Transverse colon (tissue), 4 donors: ENCODE data around the gene GRAMD2B. TPM values are rescaled to one million over a fixed set of nuclear protein-coding genes. Genes with fewer than 3 reads are reported as not detected.

Experiments
- DNase-seq: peaks from one replicate; pipeline ENCODE4 v3.0.0-alpha.2; 2019
- H3K27ac ChIP-seq, 4 donors: fragments of 200-600 bp; sonication (generic); 2 replicates each; pipeline ENCODE4 v1.5.1; 2016 to 2018; ENCODE audit warnings: inconsistent platforms in 4 of 4
- H3K27me3 ChIP-seq: fragments of 200-600 bp; sonication (generic); 2 replicates; pipeline ENCODE4 v1.5.1; 2017; ENCODE audit warnings: inconsistent platforms
- H3K36me3 ChIP-seq, 4 donors: fragments of 200-600 bp; sonication (generic); 2 replicates each; pipeline ENCODE4 v1.5.1; 2017 to 2019; ENCODE audit warnings: inconsistent platforms in 4 of 4
- H3K4me1 ChIP-seq, 4 donors: fragments of 200-600 bp; sonication (generic); 2 replicates each; pipeline ENCODE4 v1.5.1; 2017 to 2020; ENCODE audit warnings: inconsistent platforms in 4 of 4
- H3K4me3 ChIP-seq, 4 donors: fragments of 200-600 bp; sonication (generic); 1 replicate in 1 of 4; 2 replicates in 3 of 4; pipeline versions ENCODE4 v1.5.1 to v1.6.1; 2017 to 2019; ENCODE audit warnings: inconsistent platforms in 4 of 4
- H3K9me3 ChIP-seq, 2 donors: fragments of 200-600 bp; sonication (generic); 2 replicates each; pipeline ENCODE4 v1.5.1; 2017 to 2019; ENCODE audit warnings: inconsistent platforms in 2 of 2
- CTCF ChIP-seq, 5 experiments: fragments of 200-600 bp in 3 of 5; fragments of 450-650 bp in 2 of 5; sonication (generic) in 3 of 5; IDR thresholded peaks; 1 replicate in 2 of 5; 2 replicates in 3 of 5; pipeline ENCODE4 v1.5.1; 2016 to 2017; ENCODE audit warnings: antibody characterized with exemption in 5 of 5, inconsistent platforms in 3 of 5, mild to moderate bottlenecking in 2 of 5, moderate library complexity in 1 of 5
- EP300 ChIP-seq: sonication (generic); formaldehyde crosslinking; IDR thresholded peaks from one replicate; pipeline ENCODE4 v1.6.1; 2017; ENCODE audit warnings: antibody characterized with exemption, low read depth
- POLR2A ChIP-seq: fragments of 450-650 bp; IDR thresholded peaks from one replicate; pipeline ENCODE4 v1.6.1; 2016; ENCODE audit warnings: antibody characterized with exemption, mild to moderate bottlenecking, moderate library complexity
- POLR2AphosphoS5 ChIP-seq, 3 donors: sonication (generic); formaldehyde crosslinking; IDR thresholded peaks; one replicate each; pipeline ENCODE4 v1.6.1; 2016; ENCODE audit warnings: antibody characterized with exemption in 3 of 3
- WGBS, 2 donors: methylation state at CpG; one replicate each; pipeline ENCODE4 v1.1.5; 2018; ENCODE audit warnings: low coverage in 1 of 2; 5-methylcytosine and 5-hydroxymethylcytosine counted together
- in situ Hi-C, 4 donors: fragments of 200-750 bp; cut with MboI; loops; one replicate each; pipeline versions ENCODE4 v1.15.0 to v1.15.1; 2017; ENCODE audit warnings: low sequenced_read_pairs in 3 of 4, low pct_ligation_motif_present in 1 of 4, low pct_unique_long_range_greater_than_20kb in 1 of 4
- intact Hi-C: fragments of 100-400 bp; cut with DNase I; formaldehyde crosslinking; loops from one replicate; pipeline ENCODE4 v1.15.1; 2023; ENCODE audit warnings: low total_unique reads
- total RNA-seq, 4 donors: library from RNA; depleted of rRNA; stranded (reverse); fragments of >200 nt; gene quantifications; one replicate each; pipeline ENCODE4 v1.1.0, GENCODE V29; 2016

GRAMD2B gene
- total RNA-seq, 4 donors from 2014 or later: 93.9 to 191 (median 161) TPM

GRCh38 chr5:126461838-126462237, 38.6 kb downstream of the GRAMD2B start:
- peak overlapping the region in 1 of 4 donors; percentile 52 for H3K27ac ChIP-seq
- H3K36me3 ChIP-seq: peaks cover 0 to 8% (median 2%) of the 10 kb centered on the region in 4 donors
- DNase-seq: no peak
- 47 to 63% methylated on average over 1 of the region's 1 CpG for WGBS, 2 donors
- TF ChIP-seq POLR2A (no peak), CTCF (IDR thresholded peaks at IDR 0.05) (no peak)
- in situ Hi-C loops (no loop called here), intact Hi-C loops (no loop called here)
- no peaks in the 10 kb centered on the region for H3K27me3 ChIP-seq
- H3K4me1 ChIP-seq: peaks cover 13 to 39% (median 29%) of the 10 kb centered on the region in 4 donors
- H3K4me3 ChIP-seq: no peak overlapping the region
- no peaks in the 10 kb centered on the region for H3K9me3 ChIP-seq

GRCh38 chr5:126462239-126463014, 39.2 kb downstream of the GRAMD2B start:
- peak overlapping the region in 1 of 4 donors; percentile 52 for H3K27ac ChIP-seq
- intact Hi-C loops (no loop called here), in situ Hi-C loops (no loop called here)
- DNase-seq: no peak
- H3K27me3 ChIP-seq: no peaks in the 10 kb centered on the region
- no peak overlapping the region for H3K4me3 ChIP-seq
- 54 to 61% methylated on average over 5 to 8 of the region's 8 CpGs for WGBS, 2 donors
- H3K9me3 ChIP-seq: no peaks in the 10 kb centered on the region
- peaks cover 0 to 8% (median 2%) of the 10 kb centered on the region in 4 donors for H3K36me3 ChIP-seq
- peaks cover 13 to 39% (median 29%) of the 10 kb centered on the region in 4 donors for H3K4me1 ChIP-seq
- TF ChIP-seq CTCF (IDR thresholded peaks at IDR 0.05) (no peak), POLR2AphosphoS5 (IDR thresholded peaks at IDR 0.05) (no peak), POLR2A (no peak), EP300 (no peak)

DNA sequence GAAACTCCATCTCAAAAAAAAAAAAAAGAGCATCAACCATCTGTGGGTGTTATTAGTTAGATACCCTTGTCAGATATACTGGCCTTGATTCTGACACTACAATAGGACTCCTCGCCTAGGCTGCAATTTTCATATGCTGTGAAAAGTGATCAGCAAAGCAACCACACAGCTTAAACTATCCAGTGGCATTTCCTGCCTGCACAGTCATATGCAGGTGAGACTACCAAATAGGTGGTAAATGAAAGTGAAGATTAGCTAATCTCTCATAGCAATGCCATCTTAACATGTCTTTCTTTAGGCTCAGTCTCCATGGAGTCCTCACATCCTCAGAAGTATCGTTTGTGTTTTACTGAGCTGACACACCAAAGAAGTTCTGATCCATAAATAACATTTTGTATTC, 40.8 kb downstream of the GRAMD2B start:
- H3K27ac ChIP-seq: peak overlapping the region in 3 of 4 donors; percentile 6 to 60 (median 43)

More for the DNA sequence above, 40.8 kb downstream of the GRAMD2B start:
- H3K4me3 ChIP-seq: no peak overlapping the region
- peaks cover 0 to 8% (median 2%) of the 10 kb centered on the region in 4 donors for H3K36me3 ChIP-seq
- H3K9me3 ChIP-seq: no peaks in the 10 kb centered on the region
- 90 to 100% methylated on average over 1 to 2 of the region's 2 CpGs for WGBS, 2 donors
- TF ChIP-seq CTCF (IDR thresholded peaks at IDR 0.05) (no peak), EP300 (no peak), POLR2AphosphoS5 (IDR thresholded peaks at IDR 0.05) (no peak), POLR2A (no peak)
- in situ Hi-C loops: no loop called here
- no peaks in the 10 kb centered on the region for H3K27me3 ChIP-seq
- H3K4me1 ChIP-seq: peaks cover 13 to 39% (median 29%) of the 10 kb centered on the region in 4 donors
- intact Hi-C loops: no loop called here
- DNase-seq: no peak
